OCI-LY7 (cell line): ENCODE data around the gene RAD51B.

Source experiments
- CTCF ChIP-seq: fragments of 200-600 bp; sonication (generic); conservative IDR thresholded peaks from 2 replicates; pipeline ENCODE4 v1.5.1; 2014; ENCODE audit warnings: mild to moderate bottlenecking, antibody characterized with exemption, low read length, moderate library complexity, mixed read lengths
- EZH2phosphoT487 ChIP-seq: fragments of 200-600 bp; sonication (generic); IDR thresholded peaks from 2 replicates; pipeline ENCODE4 v1.6.1; 2018; ENCODE audit warnings: low read depth, borderline replicate concordance, mild to moderate bottlenecking, mixed run types, antibody characterized with exemption, low read length, moderate library complexity, mixed read lengths

GRCh38 chr14:68594737-68595380 lies 775.3 kb downstream of the RAD51B start:
- no peak for TF ChIP-seq CTCF
- TF ChIP-seq EZH2phosphoT487: no peak
